Esophagus muscularis mucosa (tissue), 2 donors: Measurements from ENCODE around the gene RIMS3.

Experiments used
- POLR2A ChIP-seq: fragments of 450-650 bp; IDR thresholded peaks from one replicate; pipeline ENCODE4 v1.6.1; 2017; ENCODE audit warnings: antibody characterized with exemption, moderate library complexity, mild to moderate bottlenecking, low read depth
- POLR2AphosphoS5 ChIP-seq, 2 donors: sonication (generic); formaldehyde crosslinking; IDR thresholded peaks; one replicate each; pipeline ENCODE4 v1.6.1; 2017; ENCODE audit warnings: antibody characterized with exemption in 2 of 2

DNA sequence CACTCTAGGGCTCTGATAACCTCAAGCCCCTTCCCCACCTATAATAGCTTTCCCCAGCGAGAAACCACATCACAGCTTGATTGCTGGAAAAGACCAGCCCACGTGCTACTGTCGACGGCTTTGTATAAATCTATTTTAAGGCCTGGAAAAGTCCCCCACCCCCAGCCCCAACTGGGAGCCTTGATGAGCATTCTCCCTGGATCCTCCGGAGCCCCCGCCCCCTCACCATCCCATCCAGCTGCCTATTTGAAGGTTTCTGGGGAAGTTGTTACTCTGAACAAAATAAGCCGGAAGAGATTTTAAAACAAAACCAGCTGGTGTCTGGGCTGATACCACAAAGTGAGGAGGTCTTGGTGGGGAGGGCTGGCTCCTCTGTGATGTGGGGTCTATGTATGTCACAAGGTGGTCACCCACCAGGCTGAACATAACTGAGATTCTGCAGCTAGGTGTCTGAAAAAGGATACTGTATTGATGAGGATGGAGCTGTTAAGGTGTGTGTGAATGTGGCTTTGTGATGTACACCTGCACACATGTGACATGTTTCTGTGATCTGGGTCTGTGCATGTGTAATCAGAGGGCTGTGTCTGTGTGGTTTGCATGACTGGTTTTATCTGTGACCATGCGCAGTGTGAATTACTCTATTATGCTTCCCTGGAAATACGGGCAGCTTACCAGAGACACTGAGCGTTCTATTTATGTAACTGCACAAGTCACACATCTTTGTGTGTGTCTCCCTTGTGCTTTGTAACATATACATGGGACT lies 25.0 kb downstream of the RIMS3 start:
- no peak for TF ChIP-seq POLR2AphosphoS5 (IDR thresholded peaks at IDR 0.05)
- no peak for TF ChIP-seq POLR2A
